Posterior cingulate gyrus (tissue), 11 donors: ENCODE results near the gene BICRAL.
"Not testable (repeated sequence)": the region's sequence is repeated elsewhere in the genome, so short reads cannot be mapped to it uniquely, and the experiment has no call there.

ENCODE experiments used
- DNase-seq, 10 donors: peaks; one replicate each; pipeline versions ENCODE4 v3.0.0 to v3.0.0-alpha.2; 2020 to 2021; ENCODE audit warnings: mixed read lengths in 3 of 10
- intact Hi-C: fragments of 100-400 bp; cut with DNase I; formaldehyde crosslinking; loops from one replicate; pipeline ENCODE4 v1.15.1; 2023

BICRAL gene

GRCh38 chr6:42761287-42762067, 20.4 kb upstream of the BICRAL start:
- intact Hi-C loops: no loop called here
- no peak for DNase-seq

- no peak for DNase-seq
- intact Hi-C loops: no loop called here
Observed at GRCh38 chr6:42762426-42762859, 19.4 kb upstream of the BICRAL start.

- DNase-seq: no peak
- intact Hi-C loops: no loop called here
Observed at GRCh38 chr6:42762950-42763349, 18.9 kb upstream of the BICRAL start.

- intact Hi-C loops: no loop called here
- DNase-seq: no peak
Observed at GRCh38 chr6:42764911-42765648, 16.8 kb upstream of the BICRAL start.

- intact Hi-C loops: no loop called here
- DNase-seq: no peak
Observed at GRCh38 chr6:42766163-42766670, 15.6 kb upstream of the BICRAL start.

GRCh38 chr6:42769051-42769450, 12.8 kb upstream of the BICRAL start:
- intact Hi-C loops: no loop called here
- DNase-seq: no peak

GRCh38 chr6:42769836-42770235, 12.0 kb upstream of the BICRAL start:
- no peak for DNase-seq
- intact Hi-C loops: no loop called here

GRCh38 chr6:42771741-42772100, 10.1 kb upstream of the BICRAL start:
- intact Hi-C loops: no loop called here

GRCh38 chr6:42774201-42774600, 7.7 kb upstream of the BICRAL start:
- intact Hi-C loops: no loop called here
- no peak for DNase-seq

More at GRCh38 chr6:42771741-42772100, 10.1 kb upstream of the BICRAL start:
- no peak for DNase-seq

- intact Hi-C loops: not testable (repeated sequence)
- peak in 1 of 10 donors; percentile 44 for DNase-seq
Observed at GRCh38 chr6:42774821-42775487, 6.9 kb upstream of the BICRAL start.

- no peak for DNase-seq
- intact Hi-C loops: no loop called here
Observed at GRCh38 chr6:42777126-42777822, 4.6 kb upstream of the BICRAL start.

- DNase-seq: no peak
- intact Hi-C loops: no loop called here
Observed at GRCh38 chr6:42778122-42778521, 3.7 kb upstream of the BICRAL start.

- intact Hi-C loops: no loop called here
- no peak for DNase-seq
Observed at GRCh38 chr6:42779521-42779920, 2.3 kb upstream of the BICRAL start.

- DNase-seq: no peak
- intact Hi-C loops: loop anchor here (10.0 kb wide), 2 partner anchors 57 to 113 kb away; partner anchors contain the start of gene PRPH2
Observed at GRCh38 chr6:42781546-42781795, 381 bp upstream of the BICRAL start.

- intact Hi-C loops: loop anchor here (1.0 to 10.0 kb wide), 3 partner anchors 36 to 112 kb away; partner anchors contain the start of genes PRPH2 and TBCC
- peak; percentile 65 to 96 (median 78) for DNase-seq
Observed at GRCh38 chr6:42782689-42783176, 881 bp downstream of the BICRAL start.

- intact Hi-C loops: loop anchor here (1.0 to 10.0 kb wide), 3 partner anchors 37 to 111 kb away; partner anchors contain the start of genes PRPH2 and TBCC
- peak; percentile 60 to 95 (median 70) for DNase-seq
Observed at GRCh38 chr6:42783177-42783875, 1.5 kb downstream of the BICRAL start.

- DNase-seq: no peak
- intact Hi-C loops: loop anchor here (1.0 to 10.0 kb wide), 3 partner anchors 38 to 111 kb away; partner anchors contain the start of genes PRPH2 and TBCC
Observed at GRCh38 chr6:42783876-42784642, 2.2 kb downstream of the BICRAL start.

GRCh38 chr6:42784717-42785498, 3.1 kb downstream of the BICRAL start:
- intact Hi-C loops: loop anchor here (10.0 kb wide), 2 partner anchors 60 to 110 kb away; partner anchors contain the start of gene PRPH2
- no peak for DNase-seq
